ENCODE data around the gene KRTAP10-4. TPM values are rescaled to one million over a fixed set of nuclear protein-coding genes. Genes with fewer than 3 reads are reported as not detected.

The KRTAP10-4 gene
- total and polyA plus RNA-seq, 2 donors (not counting 3 experiments of a cell fraction or from before 2014, with no cell fraction given) = not detected

DNA sequence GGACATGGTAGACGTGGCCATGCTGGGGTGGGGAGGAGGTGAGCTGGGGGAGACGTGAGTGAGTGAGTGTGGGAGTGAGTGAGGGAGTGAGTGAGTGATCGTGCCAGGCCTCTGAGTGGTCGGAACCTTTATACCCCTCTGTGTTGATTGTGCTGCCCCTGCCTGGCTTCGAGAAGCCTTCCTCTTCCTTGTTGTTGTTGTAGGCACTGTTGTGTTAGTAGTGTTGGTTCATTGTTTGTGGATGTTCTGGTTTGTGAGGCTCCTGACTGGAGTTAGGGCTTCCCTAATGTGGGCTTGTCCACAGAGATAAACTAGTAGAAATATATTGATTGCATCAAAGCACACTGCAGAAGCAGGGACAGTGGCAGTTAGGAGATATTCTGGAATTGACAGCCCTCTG lies 14.8 kb upstream of the KRTAP10-4 start, which contains the start of gene KRTAP10-3:
TSS of gene KRTAP10-3 (minus strand) at position 101 of the 400 bp plus-strand sequence. CDS start at position 21, 80 bp downstream.
- Histone ChIP-seq H3K27me3 (ENCODE audit: control insufficient read depth in 2 of 2, insufficient read depth in 2 of 2, low read length in 2 of 2) (peaks cover 0 to 3% of the 10 kb centered on the region in 2 experiments), H3K9me3 (replicated peaks; ENCODE audit: control insufficient read depth, insufficient read depth, low read length) (no peaks in the 10 kb centered on the region), H4K20me1 (replicated peaks; ENCODE audit: control insufficient read depth, extremely low read depth, insufficient read depth, low read length) (no peaks in the 10 kb centered on the region), H3K4me3 (replicated peaks in 1 of 3; ENCODE audit: insufficient read depth in 1 of 3, low read depth in 1 of 3, low read length in 3 of 3) (no peak within 1 kb of the TSS), H3K79me2 (ENCODE audit: control insufficient read depth, insufficient read depth, low read length) (no peaks in the 10 kb centered on the region), H3K4me1 (ENCODE audit: control insufficient read depth, extremely low read depth, insufficient read depth, low read length) (no peaks in the 10 kb centered on the region), H3K9ac (replicated peaks; ENCODE audit: extremely low read depth, insufficient read depth, low read length) (no peak within 1 kb of the TSS), H3K36me3 (ENCODE audit: control insufficient read depth in 2 of 2, extremely low read depth in 1 of 2, insufficient read depth in 2 of 2, low read length in 2 of 2) (no peaks in the 10 kb centered on the region), H3K4me2 (ENCODE audit: insufficient read depth, low read length) (no peak within 1 kb of the TSS), H3K9me1 (replicated peaks; ENCODE audit: control insufficient read depth, extremely low read depth, insufficient read depth, low read length) (no peaks in the 10 kb centered on the region), H3K27ac (ENCODE audit: insufficient read depth, low read depth, low read length) (no peak within 1 kb of the TSS), H2AFZ (ENCODE audit: low read depth, low read length) (no peak within 1 kb of the TSS)
- dilution Hi-C loops (cut with MboI; ENCODE audit: extremely low pct_ligation_motif_present, low sequenced_read_pairs) = no loop called here
- ChIA-PET CTCF (no interaction called here), POLR2A (no interaction called here)
- no peak for DNase-seq (ENCODE audit: low read depth, low spot score)
- BruUV-seq (replicated peaks) = no TSS peak
- intact Hi-C loops (cut with micrococcal nuclease) = no loop called here
- no peak for FAIRE-seq
- TF ChIP-seq, protein P1, sequence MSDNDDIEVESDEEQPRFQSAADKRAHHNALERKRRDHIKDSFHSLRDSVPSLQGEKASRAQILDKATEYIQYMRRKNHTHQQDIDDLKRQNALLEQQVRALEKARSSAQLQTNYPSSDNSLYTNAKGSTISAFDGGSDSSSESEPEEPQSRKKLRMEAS (IDR thresholded peaks at IDR 0.05; ENCODE audit: insufficient read depth, insufficient read length) = no peak
- TF ChIP-seq EZH2 (IDR thresholded peaks at IDR 0.05; ENCODE audit: borderline replicate concordance, low read depth, low read length, severe bottlenecking) (no peak), JUN (IDR thresholded peaks at IDR 0.05; ENCODE audit: borderline replicate concordance, insufficient read depth, insufficient read length, low read depth) (no peak), POLR2A (IDR thresholded peaks at IDR 0.05; ENCODE audit: low read depth, low read length) (no peak), POLR2AphosphoS5 (IDR thresholded peaks at IDR 0.05; ENCODE audit: insufficient read depth, low read depth, low read length) (no peak), MYC (IDR thresholded peaks at IDR 0.05; ENCODE audit: low read depth, low read length) (no peak), FOS (IDR thresholded peaks at IDR 0.05; ENCODE audit: borderline replicate concordance, insufficient read depth, low read length) (no peak), GATA2 (IDR thresholded peaks at IDR 0.05; ENCODE audit: insufficient read depth, insufficient read length, low read depth, low read length) (no peak)
- TF ChIP-seq, protein P2, sequence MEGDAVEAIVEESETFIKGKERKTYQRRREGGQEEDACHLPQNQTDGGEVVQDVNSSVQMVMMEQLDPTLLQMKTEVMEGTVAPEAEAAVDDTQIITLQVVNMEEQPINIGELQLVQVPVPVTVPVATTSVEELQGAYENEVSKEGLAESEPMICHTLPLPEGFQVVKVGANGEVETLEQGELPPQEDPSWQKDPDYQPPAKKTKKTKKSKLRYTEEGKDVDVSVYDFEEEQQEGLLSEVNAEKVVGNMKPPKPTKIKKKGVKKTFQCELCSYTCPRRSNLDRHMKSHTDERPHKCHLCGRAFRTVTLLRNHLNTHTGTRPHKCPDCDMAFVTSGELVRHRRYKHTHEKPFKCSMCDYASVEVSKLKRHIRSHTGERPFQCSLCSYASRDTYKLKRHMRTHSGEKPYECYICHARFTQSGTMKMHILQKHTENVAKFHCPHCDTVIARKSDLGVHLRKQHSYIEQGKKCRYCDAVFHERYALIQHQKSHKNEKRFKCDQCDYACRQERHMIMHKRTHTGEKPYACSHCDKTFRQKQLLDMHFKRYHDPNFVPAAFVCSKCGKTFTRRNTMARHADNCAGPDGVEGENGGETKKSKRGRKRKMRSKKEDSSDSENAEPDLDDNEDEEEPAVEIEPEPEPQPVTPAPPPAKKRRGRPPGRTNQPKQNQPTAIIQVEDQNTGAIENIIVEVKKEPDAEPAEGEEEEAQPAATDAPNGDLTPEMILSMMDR (IDR thresholded peaks at IDR 0.05; ENCODE audit: extremely low read depth in 1 of 2, insufficient read depth in 1 of 2, low read depth in 1 of 2, low read length in 2 of 2) = no peak

Data from endothelial cell of umbilical vein (primary cell).